CD1c-positive myeloid dendritic cell (primary cell): Measurements from ENCODE around the gene CFAP161.
"Not testable (repeated sequence)": the region's sequence is repeated elsewhere in the genome, so short reads cannot be mapped to it uniquely, and the experiment has no call there.

Source experiments
- DNase-seq: peaks from one replicate; pipeline ENCODE4 v3.0.0-alpha.2; 2016; ENCODE audit errors: extremely low spot score

Gene CFAP161

DNA sequence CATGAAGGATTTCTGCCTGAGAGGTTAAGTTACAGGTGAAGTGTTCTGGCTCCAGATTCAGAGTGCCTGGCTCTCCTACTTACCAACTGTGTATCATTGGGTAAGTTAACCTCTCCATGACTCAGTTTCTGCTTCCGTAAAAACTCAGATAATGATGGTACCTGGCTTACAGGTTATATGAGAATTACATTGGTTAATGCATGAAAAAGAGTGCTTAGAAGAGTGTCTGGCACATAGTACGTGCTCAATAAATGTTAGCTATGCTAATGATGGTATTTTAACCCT lies 23.8 kb downstream of the CFAP161 start:
- DNase-seq = no peak

DNA sequence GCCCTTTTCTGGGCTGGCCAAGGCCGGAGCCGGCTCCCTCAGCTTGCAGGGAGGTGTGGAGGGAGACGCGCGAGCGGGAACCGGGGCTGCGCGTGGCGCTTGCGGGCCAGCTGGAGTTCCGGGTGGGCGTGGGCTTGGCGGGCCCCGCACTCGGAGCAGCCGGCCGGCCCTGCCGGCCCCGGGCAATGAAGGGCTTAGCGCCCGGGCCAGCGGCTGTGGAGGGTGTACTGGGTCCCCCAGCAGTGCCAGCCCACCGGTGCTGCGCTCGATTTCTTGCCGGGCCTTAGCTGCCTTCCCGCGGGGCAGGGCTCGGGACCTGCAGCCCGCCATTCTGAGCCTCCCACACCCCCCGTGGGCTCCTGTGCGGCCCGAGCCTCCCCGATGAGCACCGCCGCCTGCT lies 24.5 kb downstream of the CFAP161 start:
- DNase-seq = not testable (repeated sequence)

DNA sequence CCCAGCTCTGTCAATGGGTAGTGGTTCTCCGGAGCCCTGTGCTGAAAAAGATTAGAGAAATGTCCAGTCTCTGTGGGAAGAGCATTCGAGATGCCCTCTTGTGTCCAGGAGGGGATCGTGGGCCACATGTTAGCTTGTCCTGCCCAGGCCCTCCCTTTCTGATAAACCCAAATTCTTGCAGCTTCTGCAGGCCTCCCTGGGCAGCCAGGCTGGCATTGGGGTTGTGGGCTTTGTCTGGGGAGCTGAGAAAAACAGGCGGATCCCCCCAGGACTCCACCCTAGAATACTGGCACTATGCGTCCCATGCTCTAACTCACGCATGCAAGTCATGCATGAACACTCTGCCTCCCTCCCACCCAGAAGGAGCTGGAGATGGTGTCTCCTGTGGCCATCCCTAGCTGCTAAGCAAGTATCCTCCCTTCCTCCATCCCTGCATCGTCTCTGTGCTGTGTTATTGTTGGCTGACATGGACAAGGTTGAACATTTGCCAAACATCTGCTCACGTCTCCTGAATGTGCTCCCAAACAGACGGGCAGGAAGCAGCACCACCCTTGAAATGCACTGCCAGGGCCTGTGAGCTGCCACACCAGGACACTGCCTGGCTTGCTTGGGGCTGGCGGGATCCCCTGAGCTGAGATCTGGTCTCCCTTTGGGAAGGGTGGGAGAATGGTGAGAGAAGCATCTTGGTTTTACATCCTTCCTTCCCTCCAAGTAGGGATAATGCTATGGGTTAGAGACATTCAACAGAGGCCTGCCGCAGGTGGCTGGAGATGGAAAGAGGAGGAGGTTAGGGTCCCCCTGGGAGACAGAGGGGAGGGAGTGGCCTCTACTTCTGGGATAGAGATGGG lies 26.5 kb downstream of the CFAP161 start:
- no peak for DNase-seq

DNA sequence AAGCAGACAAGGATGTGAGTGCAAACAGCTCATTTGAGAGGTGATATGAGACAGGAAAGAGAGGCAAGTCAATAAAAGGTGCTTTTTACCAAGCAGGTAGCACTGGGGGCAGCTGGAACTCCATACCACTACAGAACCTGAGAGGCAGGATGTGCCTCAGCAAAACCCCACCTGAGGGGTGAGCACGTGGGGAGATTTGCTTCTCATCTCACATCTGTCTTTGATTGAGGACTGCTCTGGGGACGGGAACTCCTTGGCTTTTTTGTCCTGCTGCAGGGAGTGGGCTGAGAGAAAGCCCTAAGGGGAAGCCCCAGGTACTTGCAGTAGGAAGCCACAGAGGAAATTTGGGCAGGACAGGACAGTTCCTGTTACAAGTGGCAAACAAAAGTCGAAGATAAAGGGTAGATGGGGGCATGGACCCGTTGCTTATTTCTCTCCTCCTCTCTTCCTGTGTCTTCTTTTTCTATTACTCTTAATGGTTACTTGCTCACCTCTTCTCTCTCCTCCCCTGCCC lies 27.1 kb downstream of the CFAP161 start:
- DNase-seq = peak; percentile 2

- no peak for DNase-seq
These were observed 27.8 kb downstream of the CFAP161 start for GRCh38 chr15:81161851-81162250.

DNA sequence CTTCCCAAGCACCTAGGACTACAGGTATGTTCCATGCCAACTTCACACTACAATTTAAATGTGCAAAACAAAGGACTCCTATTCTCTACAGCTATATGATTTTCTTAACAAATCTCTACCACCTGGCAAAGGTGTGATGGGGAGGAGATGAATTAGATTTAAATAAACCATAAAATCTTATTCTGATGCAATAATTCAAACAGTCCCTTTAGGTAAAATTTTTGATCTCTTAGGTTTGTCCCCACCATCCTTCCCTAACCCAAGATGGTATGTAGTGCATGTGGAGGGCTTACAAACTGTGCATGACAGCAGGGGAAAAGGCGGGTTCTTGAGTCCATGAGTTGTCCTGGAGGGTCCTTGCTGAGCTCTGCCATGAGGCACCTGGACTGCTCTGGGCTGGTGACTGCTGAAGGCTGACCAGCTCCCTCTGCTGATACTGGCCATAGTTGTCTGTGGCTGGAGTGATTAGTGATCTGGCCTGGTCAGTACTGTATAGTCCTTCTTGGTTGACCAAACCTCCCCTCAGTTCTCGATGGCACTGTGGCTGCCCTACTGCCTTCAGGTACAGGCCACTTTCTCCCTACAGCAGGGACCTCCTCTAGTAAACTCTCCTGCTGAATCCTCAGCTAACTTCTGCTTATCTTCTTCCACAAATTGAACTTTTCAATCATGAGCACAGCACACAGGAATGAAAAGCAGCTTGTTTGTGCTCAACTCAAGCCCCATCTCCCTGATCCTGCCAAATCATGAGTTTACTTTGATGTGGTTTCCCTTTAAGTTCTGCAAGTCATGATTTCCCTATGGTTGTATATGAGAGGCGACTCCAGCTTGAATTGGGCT lies 30.1 kb downstream of the CFAP161 start:
- no peak for DNase-seq

DNA sequence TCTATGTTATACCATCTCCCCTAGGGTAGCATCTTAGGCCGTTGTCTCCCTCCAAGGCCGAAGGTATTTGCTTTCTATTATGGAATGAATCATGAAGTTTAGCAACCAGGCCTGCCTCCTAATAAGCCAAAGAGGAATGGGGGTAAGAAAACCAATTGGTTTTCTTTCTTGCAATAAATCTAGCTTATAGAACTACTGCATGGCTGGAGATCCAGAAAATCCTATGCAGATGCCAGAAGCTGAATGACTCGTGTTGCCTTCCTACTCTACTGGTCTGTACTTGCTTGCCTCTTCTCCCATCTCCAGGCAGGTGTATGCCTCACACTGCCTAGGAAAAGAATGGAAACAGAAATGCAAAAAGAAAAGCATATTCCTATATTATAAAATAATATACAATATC lies 31.5 kb downstream of the CFAP161 start:
- no peak for DNase-seq

DNA sequence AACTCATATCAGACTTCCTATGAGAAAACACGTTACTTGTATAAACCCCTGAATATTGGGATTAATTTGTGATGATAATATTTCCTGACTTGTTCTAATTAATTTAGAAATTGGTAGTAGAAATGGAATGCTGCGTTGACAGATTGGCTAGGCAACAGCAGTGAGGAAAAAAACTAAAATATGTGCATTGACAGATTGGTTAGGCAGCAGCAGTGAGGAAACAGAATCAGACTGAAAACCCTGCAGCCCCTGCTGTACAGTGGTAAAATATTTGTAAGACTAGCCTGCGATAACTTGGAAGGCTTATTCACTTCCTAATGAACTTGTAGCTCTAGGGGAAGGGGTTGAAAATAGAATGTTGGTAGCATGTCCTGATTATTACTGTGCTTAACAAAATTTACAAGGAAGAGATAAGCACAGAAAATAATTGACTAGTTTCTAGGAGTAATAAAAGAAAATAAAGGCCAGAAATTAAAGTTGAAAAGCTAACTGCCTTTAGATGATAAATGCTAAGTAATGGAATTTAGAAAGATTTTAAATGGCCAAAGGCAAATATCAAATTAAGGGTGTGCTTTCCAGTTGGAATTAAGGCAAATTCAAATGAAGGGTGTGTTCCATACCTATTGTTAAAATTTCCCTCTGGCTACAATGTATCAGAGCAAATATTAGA lies 32.7 kb downstream of the CFAP161 start:
- no peak for DNase-seq

- DNase-seq = no peak
These were observed 34.1 kb downstream of the CFAP161 start for GRCh38 chr15:81168131-81168526.

GRCh38 chr15:81168644-81169043 lies 34.6 kb downstream of the CFAP161 start:
- DNase-seq = no peak

DNA sequence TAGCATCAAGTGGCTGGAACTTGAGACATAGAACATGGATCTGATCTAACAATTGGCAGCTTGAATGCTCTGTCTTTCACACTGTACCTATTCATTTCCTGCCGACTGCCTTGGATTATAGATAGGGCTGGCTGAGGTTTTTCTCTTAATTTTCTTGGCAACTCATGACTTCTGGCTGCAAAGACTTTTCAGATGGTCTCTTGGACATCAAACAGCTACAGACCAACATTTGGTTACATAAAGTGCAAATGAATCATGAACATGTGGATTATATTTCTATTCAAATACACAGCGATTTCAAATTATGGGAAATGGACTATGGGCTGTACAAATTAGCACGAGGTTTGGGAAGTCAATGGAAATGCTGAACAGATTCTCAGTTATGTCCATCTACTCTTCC lies 36.4 kb downstream of the CFAP161 start:
- DNase-seq = no peak

- DNase-seq = no peak
These were observed 37.2 kb downstream of the CFAP161 start for GRCh38 chr15:81171286-81171685.

- no peak for DNase-seq
These were observed 40.2 kb downstream of the CFAP161 start for GRCh38 chr15:81174125-81174791.

DNA sequence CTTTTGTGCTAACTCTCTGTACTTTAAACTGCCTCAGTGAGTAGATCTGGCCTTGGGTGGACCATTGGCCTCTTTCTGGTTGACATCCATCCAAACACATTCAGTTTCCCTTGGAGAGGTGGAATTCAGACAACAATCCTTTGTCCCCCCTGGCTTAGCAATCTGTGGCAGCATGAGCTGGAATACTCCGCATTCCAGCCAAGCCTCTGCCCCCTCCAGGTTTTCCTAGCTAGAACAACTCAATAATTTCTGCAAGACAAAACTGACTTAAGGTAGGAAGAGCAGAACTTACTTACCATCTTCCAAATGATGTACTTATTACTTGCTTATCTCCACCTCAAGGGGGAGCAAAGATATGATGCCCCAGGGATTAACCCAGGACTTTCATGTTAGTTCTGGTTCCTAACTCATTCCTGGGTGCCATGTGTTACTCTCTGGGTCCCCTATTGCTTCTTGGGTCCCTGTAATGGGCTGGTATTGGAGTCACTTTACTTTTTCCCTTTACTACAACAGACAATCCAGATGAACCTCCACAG lies 40.8 kb downstream of the CFAP161 start:
- DNase-seq = no peak

DNA sequence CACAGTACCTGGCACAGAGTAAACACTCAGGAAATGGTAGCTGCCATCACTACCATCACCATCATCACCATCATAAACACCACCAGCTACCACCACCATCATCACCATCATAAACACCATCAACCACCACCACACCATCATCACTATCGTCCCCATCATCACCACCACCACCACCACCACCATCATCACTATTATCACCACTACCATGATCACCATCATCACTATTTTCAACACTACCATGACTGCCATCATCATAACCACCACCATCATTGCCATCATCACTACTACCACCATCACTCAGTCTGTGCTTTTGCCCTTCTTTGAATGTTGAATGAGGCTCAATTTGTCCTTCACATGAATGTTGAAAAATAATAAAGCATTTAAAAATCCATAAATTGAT lies 41.4 kb downstream of the CFAP161 start:
- no peak for DNase-seq

- DNase-seq = no peak
These were observed 42.3 kb downstream of the CFAP161 start for GRCh38 chr15:81176291-81176893.

- DNase-seq = no peak
These were observed 44.3 kb downstream of the CFAP161 start for GRCh38 chr15:81178365-81178764.

DNA sequence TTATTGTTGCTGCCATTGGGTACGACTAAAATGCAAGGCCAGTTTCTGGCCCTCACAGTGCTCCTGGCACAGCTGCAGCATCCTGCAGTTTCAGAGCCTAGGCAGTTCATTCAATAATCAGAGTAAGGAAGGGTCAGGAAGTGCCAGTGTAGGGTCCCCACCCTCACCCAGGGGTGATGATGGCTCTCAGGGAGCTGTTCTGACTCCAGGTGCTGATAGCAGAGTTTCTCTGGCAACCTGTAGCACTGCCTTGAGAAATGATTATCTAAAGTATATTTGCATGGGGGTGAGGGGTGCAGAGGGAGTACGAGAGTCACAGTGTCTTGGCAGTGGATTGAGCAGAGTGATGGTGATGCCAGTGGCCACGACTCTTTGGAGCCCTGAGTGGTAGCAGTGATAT lies 47.1 kb downstream of the CFAP161 start:
- DNase-seq = no peak

DNA sequence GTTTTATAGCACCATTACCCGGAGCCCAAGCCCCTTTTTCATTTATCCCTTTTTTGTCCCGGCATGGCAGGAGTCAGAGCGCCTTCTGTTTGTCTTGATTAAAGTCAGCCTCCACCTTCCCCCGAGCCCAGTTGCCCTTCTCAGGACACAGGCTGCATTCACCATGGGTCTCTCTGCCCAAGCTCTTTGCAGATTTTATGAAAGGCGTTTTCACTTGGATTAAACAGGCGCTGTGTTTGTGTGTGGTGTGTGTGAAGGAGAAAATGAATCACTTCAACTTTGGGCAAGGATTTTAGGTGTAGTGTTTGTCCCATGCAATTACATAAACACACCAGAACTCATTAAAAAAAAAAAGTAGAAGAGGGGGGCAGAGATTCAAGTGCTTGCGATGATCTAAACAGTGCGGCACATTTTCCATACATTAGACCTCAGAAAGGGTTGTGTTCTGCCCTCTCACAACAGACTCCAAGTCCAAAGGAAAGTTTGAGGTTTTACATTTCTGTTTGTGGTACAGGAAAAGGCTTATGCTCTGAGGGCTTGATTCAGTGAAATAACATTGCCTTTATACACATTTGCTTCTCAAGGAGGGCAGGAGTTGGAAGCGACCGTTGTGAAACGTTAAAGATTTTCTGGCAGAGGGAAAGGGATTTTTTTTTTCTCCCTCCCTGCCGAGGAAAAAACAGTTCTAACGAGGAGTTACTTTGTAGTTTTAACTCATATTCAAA lies 48.1 kb downstream of the CFAP161 start:
- DNase-seq = no peak

GRCh38 chr15:81182756-81183438 lies 48.8 kb downstream of the CFAP161 start:
- peak; percentile 35 for DNase-seq
